ENCODE measurements around the gene MEIOB. TPM values are rescaled to one million over a fixed set of nuclear protein-coding genes. Genes with fewer than 3 reads are reported as not detected.
"Not testable (repeated sequence)": the region's sequence is repeated elsewhere in the genome, so short reads cannot be mapped to it uniquely, and the experiment has no call there.

The MEIOB gene
- total RNA-seq, 1 experiment from 2014 or later: not detected

- TF ChIP-seq CTCF (IDR thresholded peaks at IDR 0.05; ENCODE audit: unreplicated experiment): no peak
- ChIA-PET POLR2A (no interaction called here), CTCF (no interaction called here)
- no peak overlapping the region for H3K27ac Mint-ChIP-seq (ENCODE audit: low read depth, unreplicated experiment)
- intact Hi-C loops (cut with micrococcal nuclease): no loop called here
- H3K36me3 Mint-ChIP-seq (ENCODE audit: insufficient read depth, unreplicated experiment): no peaks in the 10 kb centered on the region
- no peaks in the 10 kb centered on the region for H3K9me3 Mint-ChIP-seq (ENCODE audit: unreplicated experiment)
- peak; percentile 21 for DNase-seq (ENCODE audit: unreplicated experiment)
- no TSS peak for BruUV-seq (replicated peaks)
- H3K4me1 Mint-ChIP-seq (ENCODE audit: insufficient read depth, unreplicated experiment): no peaks in the 10 kb centered on the region
- peaks cover 43% of the 10 kb centered on the region for H3K27me3 Mint-ChIP-seq (ENCODE audit: insufficient read depth, unreplicated experiment)
- no peak overlapping the region for H3K4me3 Mint-ChIP-seq (ENCODE audit: unreplicated experiment)
These were observed 15.9 kb upstream of the MEIOB start for GRCh38 chr16:1887711-1888354.

GRCh38 chr16:1884889-1885288 is 12.9 kb upstream of the MEIOB start:
- H3K9me3 Mint-ChIP-seq (ENCODE audit: unreplicated experiment): no peaks in the 10 kb centered on the region
- BruUV-seq (replicated peaks): no TSS peak

GRCh38 chr16:1884155-1884760 is 12.3 kb upstream of the MEIOB start:
- Mint-ChIP-seq H3K27me3 (ENCODE audit: insufficient read depth, unreplicated experiment) (peaks cover 13% of the 10 kb centered on the region), H3K36me3 (ENCODE audit: insufficient read depth, unreplicated experiment) (no peaks in the 10 kb centered on the region), H3K4me1 (ENCODE audit: insufficient read depth, unreplicated experiment) (no peaks in the 10 kb centered on the region), H3K27ac (ENCODE audit: low read depth, unreplicated experiment) (no peak overlapping the region), H3K9me3 (ENCODE audit: unreplicated experiment) (no peaks in the 10 kb centered on the region), H3K4me3 (ENCODE audit: unreplicated experiment) (no peak overlapping the region)
- POLR2A ChIA-PET: no interaction called here
- BruUV-seq (replicated peaks): no TSS peak
- peak; percentile 68 for DNase-seq (ENCODE audit: unreplicated experiment)
- intact Hi-C loops (cut with micrococcal nuclease): no loop called here
- peak; percentile 12 for TF ChIP-seq CTCF (IDR thresholded peaks at IDR 0.05; ENCODE audit: unreplicated experiment)
- CTCF ChIA-PET: interaction anchor here (0.6 to 1.1 kb wide), 8 partner anchors 14 to 99 kb away, joined by 3 to 4 read pairs (median 3); no protein-coding TSS in a partner anchor

More at GRCh38 chr16:1884889-1885288, 12.9 kb upstream of the MEIOB start:
- intact Hi-C loops (cut with micrococcal nuclease): no loop called here
- H3K27me3 Mint-ChIP-seq (ENCODE audit: insufficient read depth, unreplicated experiment): peaks cover 19% of the 10 kb centered on the region
- no peak for TF ChIP-seq CTCF (IDR thresholded peaks at IDR 0.05; ENCODE audit: unreplicated experiment)
- ChIA-PET POLR2A (interaction anchor here (0.9 kb wide), 1 partner anchor 15 kb away, joined by 4 read pairs; no protein-coding TSS in a partner anchor), CTCF (interaction anchor here (0.6 to 1.1 kb wide), 7 partner anchors 14 to 100 kb away, joined by 3 to 4 read pairs (median 3); no protein-coding TSS in a partner anchor)
- DNase-seq (ENCODE audit: unreplicated experiment): no peak
- no peak overlapping the region for H3K27ac Mint-ChIP-seq (ENCODE audit: low read depth, unreplicated experiment)
- no peak overlapping the region for H3K4me3 Mint-ChIP-seq (ENCODE audit: unreplicated experiment)
- H3K36me3 Mint-ChIP-seq (ENCODE audit: insufficient read depth, unreplicated experiment): no peaks in the 10 kb centered on the region
- no peaks in the 10 kb centered on the region for H3K4me1 Mint-ChIP-seq (ENCODE audit: insufficient read depth, unreplicated experiment)

GRCh38 chr16:1881172-1881571 is 9.2 kb upstream of the MEIOB start:
- H3K9me3 Mint-ChIP-seq (ENCODE audit: unreplicated experiment); H3K27me3 Mint-ChIP-seq (ENCODE audit: insufficient read depth, unreplicated experiment); H3K36me3 Mint-ChIP-seq (ENCODE audit: insufficient read depth, unreplicated experiment); intact Hi-C loops (cut with micrococcal nuclease); CTCF ChIA-PET; H3K4me1 Mint-ChIP-seq (ENCODE audit: insufficient read depth, unreplicated experiment); H3K4me3 Mint-ChIP-seq (ENCODE audit: unreplicated experiment); POLR2A ChIA-PET; DNase-seq (ENCODE audit: unreplicated experiment); H3K27ac Mint-ChIP-seq (ENCODE audit: low read depth, unreplicated experiment); BruUV-seq (replicated peaks): not testable (repeated sequence)
